GM12878 (cell line): Measurements from ENCODE around the gene KIAA1328. TPM values are rescaled to one million over a fixed set of nuclear protein-coding genes. Genes with fewer than 3 reads are reported as not detected.

Experiments used
- ATAC-seq: fragments of 200-7000 bp; cut with Tn5 transposase; 3 replicates; pipeline ENCODE4 v1.9.1; 2020; ENCODE audit warnings: mild to moderate bottlenecking, moderate library complexity
- BruUV-seq: library from RNA; stranded (reverse); fragments of 400-500 nt; replicated peaks from 2 replicates; lab custom pipeline; 2021; lab: Mats Ljungman, UMichigan
- CTCF ChIA-PET: fragments of 300-600 bp; sonication (Branson Sonifier 250); formaldehyde crosslinking; extraction: SDS; loops from one replicate; lab custom pipeline; 2021; ENCODE audit warnings: inconsistent platforms; lab: Yijun Ruan, JAX
- POLR2A ChIA-PET: fragments of 350-600 bp; formaldehyde crosslinking; extraction: SDS; loops from one replicate; lab custom pipeline; 2021; ENCODE audit warnings: inconsistent platforms; lab: Charles Lee
- RAD21 ChIA-PET: fragments of 300-600 bp; sonication (Branson Sonifier 250); formaldehyde crosslinking; loops from one replicate; lab custom pipeline; 2023; ENCODE audit warnings: antibody characterized with exemption; ENCODE audit not compliant: unreplicated experiment; lab: Charles Lee
- SMC1A ChIA-PET: fragments of 300-600 bp; sonication (Branson Sonifier 250); formaldehyde crosslinking; loops from one replicate; lab custom pipeline; 2023; ENCODE audit not compliant: unreplicated experiment, uncharacterized antibody; lab: Charles Lee
- DNase-seq: peaks from one replicate; pipeline ENCODE4 v3.0.0-alpha.2; 2011; ENCODE audit warnings: low read depth, low spot score
- FAIRE-seq: peaks from 3 replicates; lab custom pipeline; 2011; peaks lifted over from hg19 to GRCh38; lab: Jason Lieb, UNC
- H2AFZ ChIP-seq: 2 replicates; pipeline ENCODE4 v1.6.0; 2011; ENCODE audit warnings: low read depth, low read length, control low read depth; ENCODE audit not compliant: control insufficient read depth
- H3K27ac ChIP-seq: 2 replicates; pipeline ENCODE4 v1.5.1; 2011; ENCODE audit warnings: control low read depth; ENCODE audit not compliant: control insufficient read depth, insufficient read depth
- H3K27me3 ChIP-seq, 2 experiments: replicated peaks in 1 of 2; 2 replicates each; pipeline versions ENCODE4 v1.6.0 to v1.6.1; 2011; ENCODE audit warnings: low read length in 1 of 2; ENCODE audit not compliant: control insufficient read depth in 2 of 2, insufficient read depth in 2 of 2
- H3K36me3 ChIP-seq, 2 experiments: 2 replicates each; pipeline ENCODE4 v1.5.1; 2011; ENCODE audit warnings: low read length in 1 of 2; ENCODE audit not compliant: control insufficient read depth in 2 of 2, insufficient read depth in 2 of 2
- H3K4me1 ChIP-seq: 2 replicates; pipeline ENCODE4 v1.6.1; 2011; ENCODE audit warnings: mild to moderate bottlenecking, low read length, moderate library complexity, mixed read lengths; ENCODE audit not compliant: control insufficient read depth, insufficient read depth
- H3K4me2 ChIP-seq: 2 replicates; pipeline ENCODE4 v1.6.0; 2011; ENCODE audit warnings: control low read depth; ENCODE audit not compliant: control insufficient read depth, insufficient read depth
- H3K4me3 ChIP-seq: fragments of 200-600 bp; sonication (generic); 2 replicates; pipeline ENCODE4 v1.5.1; 2016
- H3K79me2 ChIP-seq: 2 replicates; pipeline ENCODE4 v1.6.0; 2011; ENCODE audit warnings: low read length; ENCODE audit not compliant: control insufficient read depth, insufficient read depth
- H3K9ac ChIP-seq: 2 replicates; pipeline ENCODE4 v1.8.0; 2011; ENCODE audit warnings: low read length, control low read depth, mixed read lengths; ENCODE audit not compliant: control insufficient read depth, insufficient read depth
- H3K9me3 ChIP-seq: replicated peaks from 3 replicates; pipeline ENCODE4 v1.5.1; 2011; ENCODE audit warnings: mild to moderate bottlenecking, low read length; ENCODE audit not compliant: control insufficient read depth, insufficient read depth
- H4K20me1 ChIP-seq: 2 replicates; pipeline ENCODE4 v1.6.0; 2011; ENCODE audit not compliant: control insufficient read depth, insufficient read depth
- CBFB ChIP-seq: IDR thresholded peaks from 2 replicates; pipeline ENCODE4 v1.6.1; 2016; ENCODE audit warnings: antibody characterized with exemption, low read depth
- MEF2B ChIP-seq: fragments of 450-650 bp; IDR thresholded peaks from 2 replicates; pipeline ENCODE4 v1.6.1; 2018; ENCODE audit warnings: mild to moderate bottlenecking, moderate library complexity; ENCODE audit not compliant: partially characterized antibody, poor library complexity, severe bottlenecking
- NFIC ChIP-seq: IDR thresholded peaks from 2 replicates; pipeline ENCODE4 v1.6.1; 2012; ENCODE audit warnings: low read depth, mild to moderate bottlenecking, inconsistent platforms, low read length, moderate library complexity
- NFYA ChIP-seq: IDR thresholded peaks from 2 replicates; pipeline ENCODE4 v1.6.1; 2011; ENCODE audit warnings: low read depth, mild to moderate bottlenecking, low read length, improper control_type of control experiment, borderline replicate concordance
- PAX8 ChIP-seq: fragments of 450-650 bp; IDR thresholded peaks from 2 replicates; pipeline ENCODE4 v1.6.1; 2017; ENCODE audit warnings: mild to moderate bottlenecking, moderate library complexity
- PKNOX1 ChIP-seq: fragments of 450-650 bp; IDR thresholded peaks from 2 replicates; pipeline ENCODE4 v1.6.1; 2016; ENCODE audit warnings: mild to moderate bottlenecking
- SIN3A ChIP-seq: IDR thresholded peaks from 2 replicates; pipeline ENCODE4 v1.6.1; 2012; ENCODE audit warnings: low read depth, low read length, improper control_type of control experiment
- SMAD5 ChIP-seq: IDR thresholded peaks from 2 replicates; pipeline ENCODE4 v1.6.1; 2016; ENCODE audit warnings: antibody characterized with exemption, low read depth
- WRNIP1 ChIP-seq: IDR thresholded peaks from 2 replicates; pipeline ENCODE4 v1.6.1; 2011; ENCODE audit warnings: low read depth, low read length, improper control_type of control experiment, borderline replicate concordance
- ZBTB11 ChIP-seq: fragments of 450-650 bp; formaldehyde crosslinking; IDR thresholded peaks from 2 replicates; pipeline ENCODE4 v1.5.0; 2022; ENCODE audit warnings: mild to moderate bottlenecking, missing genetic modification characterization
- WGBS: methylation state at CpG from one replicate; pipeline ENCODE4 v1.1.6; 2016; ENCODE audit warnings: low lambda C conversion rate; ENCODE audit not compliant: insufficient replicate concordance, insufficient coverage; ENCODE audit errors: missing lambda C conversion rate; 5-methylcytosine and 5-hydroxymethylcytosine counted together
- in situ Hi-C: fragments of 300-500 bp; cut with MboI; formaldehyde crosslinking; loops from 9 replicates; pipeline ENCODE4 v1.14.3; 2018; ENCODE audit warnings: mixed read lengths
- intact Hi-C: fragments of 100-400 bp; cut with micrococcal nuclease; formaldehyde crosslinking; loops from one replicate; pipeline ENCODE4 v1.14.2; 2022; ENCODE audit not compliant: unreplicated experiment
- polyA plus RNA-seq, 11 experiments: library from polyadenylated mRNA; depleted of rRNA in 4 of 11; unstranded in 6 of 11; stranded (reverse) in 5 of 11; fragments of >200 nt; fragmentation: Nextera tagmentation in 4 of 11; fragmentation: Illumina TruSeq in 1 of 11; extraction: Ambion mirVana in 4 of 11; extraction: Trizol in 1 of 11; gene quantifications; 1 replicate in 1 of 11; 2 replicates in 10 of 11; pipeline versions ENCODE4 v1.2.1 to v1.2.3, GENCODE V29; 2011 to 2016; ENCODE audit warnings: inconsistent platforms in 2 of 11, missing spikeins in 2 of 11, low read depth in 1 of 11
- total RNA-seq, 4 experiments: library from RNA; depleted of rRNA in 3 of 4; stranded (reverse); fragments of >200 nt in 3 of 4; fragmentation: Illumina TruSeq in 1 of 4; extraction: Trizol in 1 of 4; gene quantifications; 2 replicates each; pipeline versions ENCODE4 v1.2.1 to v1.2.3, GENCODE V29; 2013 to 2021

Gene KIAA1328
- total and polyA plus RNA-seq, 10 of the 15 experiments (the other 5 are each of a cell fraction or from before 2014, with no cell fraction given), result 3.1 to 7.1 (median 4.6) TPM

GRCh38 chr18:36830158-36830495 lies 1.2 kb downstream of the KIAA1328 start (continued):
- TF ChIP-seq ZBTB11, result no peak
- no peak for TF ChIP-seq CBFB
- TF ChIP-seq SMAD5, result no peak
- no peak for TF ChIP-seq WRNIP1
- TF ChIP-seq NFIC, result no peak
- no peak for TF ChIP-seq NFYA
- TF ChIP-seq MEF2B, result no peak

- H3K9me3 ChIP-seq, result no peaks in the 10 kb centered on the region
- TF ChIP-seq SIN3A, result no peak
- no peak for TF ChIP-seq PKNOX1
- TF ChIP-seq PAX8, result no peak
- H3K4me3 ChIP-seq, result no peak overlapping the region
- H4K20me1 ChIP-seq, result no peaks in the 10 kb centered on the region
- no peak overlapping the region for H3K27ac ChIP-seq
- no peak overlapping the region for H3K9ac ChIP-seq
- ChIA-PET RAD21 (no interaction called here), CTCF (no interaction called here), POLR2A (no interaction called here), SMC1A (no interaction called here)
- no peaks in the 10 kb centered on the region for H3K36me3 ChIP-seq
- no peaks in the 10 kb centered on the region for H3K27me3 ChIP-seq
- no peaks in the 10 kb centered on the region for H3K4me1 ChIP-seq
- peaks cover 26% of the 10 kb centered on the region for H3K79me2 ChIP-seq
- DNase-seq (no peak), ATAC-seq (no peak), FAIRE-seq (no peak)
- WGBS, result 75% methylated on average over 1 of the region's 1 CpG
- BruUV-seq, result no TSS peak
- H3K4me2 ChIP-seq, result no peak overlapping the region
- no peak overlapping the region; the same call in 1 of the 2 replicates for H2AFZ ChIP-seq
- in situ Hi-C loops, result no loop called here
- intact Hi-C loops, result no loop called here
Observed at GRCh38 chr18:36831139-36831538, 2.2 kb downstream of the KIAA1328 start.
